ENCODE results near the gene ACTN3.
"Not testable (repeated sequence)": the region's sequence is repeated elsewhere in the genome, so short reads cannot be mapped to it uniquely, and the experiment has no call there.

Gene ACTN3

DNA sequence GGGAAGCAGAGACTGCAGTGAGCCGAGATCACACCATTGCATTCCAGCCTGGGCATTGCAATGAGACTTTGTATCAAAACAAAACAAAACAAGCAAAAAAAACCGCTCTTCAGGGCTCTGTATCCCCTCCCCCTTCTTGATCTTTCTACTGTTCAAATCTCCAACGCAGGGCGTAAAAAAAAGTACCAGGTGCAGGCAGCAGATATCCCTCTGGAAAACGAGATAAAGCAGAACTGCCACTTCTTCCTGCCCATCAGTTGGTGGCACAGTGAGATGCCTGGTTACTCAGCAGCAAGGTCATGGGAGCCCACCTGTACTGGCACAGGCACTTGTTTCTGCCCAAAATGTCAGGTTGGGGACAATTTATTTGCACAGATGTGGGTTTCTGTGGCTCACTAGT is 57.5 kb downstream of the ACTN3 start:
- Histone ChIP-seq H3K27ac (replicated peaks) (no peak overlapping the region), H3K27me3 (ENCODE audit: insufficient read depth, poor library complexity, severe bottlenecking) (no peaks in the 10 kb centered on the region), H3K4me3 (replicated peaks; ENCODE audit: insufficient read depth, low read length) (no peak overlapping the region)
- TF ChIP-seq, protein P1, sequence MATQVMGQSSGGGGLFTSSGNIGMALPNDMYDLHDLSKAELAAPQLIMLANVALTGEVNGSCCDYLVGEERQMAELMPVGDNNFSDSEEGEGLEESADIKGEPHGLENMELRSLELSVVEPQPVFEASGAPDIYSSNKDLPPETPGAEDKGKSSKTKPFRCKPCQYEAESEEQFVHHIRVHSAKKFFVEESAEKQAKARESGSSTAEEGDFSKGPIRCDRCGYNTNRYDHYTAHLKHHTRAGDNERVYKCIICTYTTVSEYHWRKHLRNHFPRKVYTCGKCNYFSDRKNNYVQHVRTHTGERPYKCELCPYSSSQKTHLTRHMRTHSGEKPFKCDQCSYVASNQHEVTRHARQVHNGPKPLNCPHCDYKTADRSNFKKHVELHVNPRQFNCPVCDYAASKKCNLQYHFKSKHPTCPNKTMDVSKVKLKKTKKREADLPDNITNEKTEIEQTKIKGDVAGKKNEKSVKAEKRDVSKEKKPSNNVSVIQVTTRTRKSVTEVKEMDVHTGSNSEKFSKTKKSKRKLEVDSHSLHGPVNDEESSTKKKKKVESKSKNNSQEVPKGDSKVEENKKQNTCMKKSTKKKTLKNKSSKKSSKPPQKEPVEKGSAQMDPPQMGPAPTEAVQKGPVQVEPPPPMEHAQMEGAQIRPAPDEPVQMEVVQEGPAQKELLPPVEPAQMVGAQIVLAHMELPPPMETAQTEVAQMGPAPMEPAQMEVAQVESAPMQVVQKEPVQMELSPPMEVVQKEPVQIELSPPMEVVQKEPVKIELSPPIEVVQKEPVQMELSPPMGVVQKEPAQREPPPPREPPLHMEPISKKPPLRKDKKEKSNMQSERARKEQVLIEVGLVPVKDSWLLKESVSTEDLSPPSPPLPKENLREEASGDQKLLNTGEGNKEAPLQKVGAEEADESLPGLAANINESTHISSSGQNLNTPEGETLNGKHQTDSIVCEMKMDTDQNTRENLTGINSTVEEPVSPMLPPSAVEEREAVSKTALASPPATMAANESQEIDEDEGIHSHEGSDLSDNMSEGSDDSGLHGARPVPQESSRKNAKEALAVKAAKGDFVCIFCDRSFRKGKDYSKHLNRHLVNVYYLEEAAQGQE (IDR thresholded peaks at IDR 0.05; ENCODE audit: insufficient replicate concordance, low read depth), result no peak
- TF ChIP-seq, protein P2, sequence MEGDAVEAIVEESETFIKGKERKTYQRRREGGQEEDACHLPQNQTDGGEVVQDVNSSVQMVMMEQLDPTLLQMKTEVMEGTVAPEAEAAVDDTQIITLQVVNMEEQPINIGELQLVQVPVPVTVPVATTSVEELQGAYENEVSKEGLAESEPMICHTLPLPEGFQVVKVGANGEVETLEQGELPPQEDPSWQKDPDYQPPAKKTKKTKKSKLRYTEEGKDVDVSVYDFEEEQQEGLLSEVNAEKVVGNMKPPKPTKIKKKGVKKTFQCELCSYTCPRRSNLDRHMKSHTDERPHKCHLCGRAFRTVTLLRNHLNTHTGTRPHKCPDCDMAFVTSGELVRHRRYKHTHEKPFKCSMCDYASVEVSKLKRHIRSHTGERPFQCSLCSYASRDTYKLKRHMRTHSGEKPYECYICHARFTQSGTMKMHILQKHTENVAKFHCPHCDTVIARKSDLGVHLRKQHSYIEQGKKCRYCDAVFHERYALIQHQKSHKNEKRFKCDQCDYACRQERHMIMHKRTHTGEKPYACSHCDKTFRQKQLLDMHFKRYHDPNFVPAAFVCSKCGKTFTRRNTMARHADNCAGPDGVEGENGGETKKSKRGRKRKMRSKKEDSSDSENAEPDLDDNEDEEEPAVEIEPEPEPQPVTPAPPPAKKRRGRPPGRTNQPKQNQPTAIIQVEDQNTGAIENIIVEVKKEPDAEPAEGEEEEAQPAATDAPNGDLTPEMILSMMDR (IDR thresholded peaks at IDR 0.05; ENCODE audit: insufficient read depth, low read length), result no peak
- TF ChIP-seq POLR2AphosphoS5 (IDR thresholded peaks at IDR 0.05; ENCODE audit: low read depth) (no peak), GABPA (IDR thresholded peaks at IDR 0.05; ENCODE audit: low read depth) (no peak), SPI1 (IDR thresholded peaks at IDR 0.05; ENCODE audit: borderline replicate concordance, low read depth) (no peak)
- no peak for DNase-seq (ENCODE audit: low read depth in 1 of 2, low spot score in 1 of 2)

DNA sequence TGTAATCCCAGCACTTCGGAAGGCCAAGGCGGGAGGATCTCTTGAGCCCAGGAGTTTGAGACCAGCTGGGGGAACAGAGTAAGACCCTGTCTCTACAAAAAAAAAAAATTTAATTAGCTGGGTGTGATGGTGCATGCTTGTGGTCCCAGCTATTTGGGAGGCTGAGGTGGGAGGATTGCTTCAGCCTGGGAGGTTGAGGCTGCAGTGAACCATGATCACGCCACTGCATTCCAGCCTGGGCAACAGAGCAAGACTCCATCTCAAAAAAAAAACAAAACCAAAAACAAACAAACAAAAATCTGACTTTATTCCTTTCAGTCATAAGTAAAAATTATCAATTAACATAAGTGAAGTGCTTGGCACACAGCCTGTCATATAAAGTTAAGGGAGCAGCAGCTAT is 59.9 kb downstream of the ACTN3 start:
- H3K4me3 ChIP-seq (replicated peaks; ENCODE audit: insufficient read depth, low read length); DNase-seq (ENCODE audit: low read depth in 1 of 2, low spot score in 1 of 2); H3K27ac ChIP-seq (replicated peaks): not testable (repeated sequence)

DNA sequence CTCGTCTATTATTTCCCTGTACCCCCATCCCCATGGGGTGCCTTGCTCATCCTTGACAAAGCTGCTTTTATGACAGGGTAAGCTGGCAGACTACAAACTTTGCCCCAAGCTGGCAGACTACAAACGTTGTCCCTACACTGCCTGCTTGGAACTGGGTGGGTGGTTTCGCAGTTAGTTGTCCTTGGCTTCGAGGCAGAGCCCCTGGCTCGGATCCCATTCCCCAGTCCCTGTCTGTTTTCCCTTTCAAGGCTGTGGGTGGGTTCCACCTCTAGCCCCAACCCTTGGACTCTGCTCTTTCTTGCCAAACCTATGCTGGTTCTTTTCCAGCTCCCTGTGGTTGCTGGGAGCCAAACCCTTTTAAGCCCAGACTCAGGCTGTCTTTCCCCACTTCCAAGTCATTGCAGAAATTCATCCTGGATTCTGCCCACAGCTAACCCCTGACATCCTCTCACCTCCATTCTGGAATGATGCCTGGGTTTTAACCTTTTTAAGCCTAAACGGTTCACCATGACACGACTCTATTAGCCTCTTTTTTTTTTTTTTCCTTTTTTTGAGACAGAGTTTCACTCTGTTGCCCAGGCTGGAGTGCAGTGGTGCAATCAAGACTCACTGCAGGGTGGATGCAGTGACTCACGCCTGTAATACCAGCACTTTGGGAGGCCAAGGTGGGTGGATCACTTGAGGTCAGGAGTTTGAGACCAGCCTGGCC is 60.6 kb downstream of the ACTN3 start:
- H3K27ac ChIP-seq (replicated peaks), result no peak overlapping the region
- H3K27me3 ChIP-seq (ENCODE audit: insufficient read depth, poor library complexity, severe bottlenecking), result no peaks in the 10 kb centered on the region
- H3K4me3 ChIP-seq (replicated peaks; ENCODE audit: insufficient read depth, low read length), result no peak overlapping the region
- no peak for DNase-seq (ENCODE audit: low read depth in 1 of 2, low spot score in 1 of 2)
- TF ChIP-seq GABPA (IDR thresholded peaks at IDR 0.05; ENCODE audit: low read depth) (no peak), SPI1 (IDR thresholded peaks at IDR 0.05; ENCODE audit: borderline replicate concordance, low read depth) (no peak), POLR2AphosphoS5 (IDR thresholded peaks at IDR 0.05; ENCODE audit: low read depth) (no peak)
- TF ChIP-seq, protein P2 (IDR thresholded peaks at IDR 0.05; ENCODE audit: insufficient read depth, low read length), result no peak
- TF ChIP-seq, protein P1 (IDR thresholded peaks at IDR 0.05; ENCODE audit: insufficient replicate concordance, low read depth), result no peak

More for the DNA sequence above, 59.9 kb downstream of the ACTN3 start:
- not testable (repeated sequence) for H3K27me3 ChIP-seq (ENCODE audit: insufficient read depth, poor library complexity, severe bottlenecking)

DNA sequence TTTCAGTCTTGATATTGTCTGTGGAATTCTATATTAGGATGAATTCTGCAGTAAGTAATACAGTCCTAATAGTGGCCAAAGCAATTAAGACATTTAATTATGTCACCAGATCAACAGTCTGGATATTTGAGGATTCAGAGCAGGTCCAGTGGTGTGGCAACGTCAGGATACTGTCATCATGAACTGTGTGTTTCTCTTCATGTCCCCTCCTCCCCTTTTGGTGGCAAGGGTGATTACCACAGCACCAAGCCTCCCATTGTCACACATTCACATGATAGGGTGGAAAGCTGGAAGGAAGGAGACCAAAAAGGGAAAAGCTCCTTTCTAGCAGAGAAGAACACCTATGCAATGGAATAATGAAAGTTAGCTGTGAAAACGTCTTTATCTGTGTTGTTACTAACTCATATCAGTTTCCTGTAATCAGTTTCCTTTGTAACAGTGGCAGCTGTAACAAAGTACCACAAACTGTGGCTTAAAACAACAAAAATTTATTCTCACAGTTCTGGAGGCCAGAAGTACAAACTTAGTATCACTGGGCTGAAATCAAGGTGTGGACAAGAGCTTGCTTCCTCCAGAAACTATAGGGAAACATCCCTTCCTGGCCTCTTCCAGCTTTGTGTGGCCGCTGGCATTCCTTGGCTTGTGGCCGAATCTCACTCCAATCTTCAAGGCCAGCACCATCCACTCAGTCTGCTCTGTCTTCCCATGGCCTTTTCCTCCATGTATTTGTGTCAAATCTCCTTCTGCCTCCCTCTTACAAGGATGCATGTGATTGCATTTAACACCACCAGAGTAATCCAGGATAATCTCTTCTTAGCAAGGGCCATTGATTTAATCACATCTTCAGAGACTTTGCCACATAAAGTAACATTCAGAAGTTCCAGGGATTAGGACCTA is 63.3 kb downstream of the ACTN3 start:
- no peak overlapping the region for H3K4me3 ChIP-seq (replicated peaks; ENCODE audit: insufficient read depth, low read length)
- H3K27me3 ChIP-seq (ENCODE audit: insufficient read depth, poor library complexity, severe bottlenecking), result no peaks in the 10 kb centered on the region
- no peak for DNase-seq (ENCODE audit: low read depth in 1 of 2, low spot score in 1 of 2)
- no peak overlapping the region for H3K27ac ChIP-seq (replicated peaks)
- TF ChIP-seq, protein P2 (IDR thresholded peaks at IDR 0.05; ENCODE audit: insufficient read depth, low read length), result no peak
